ENCODE measurements around the gene ZNF784. TPM values are rescaled to one million over a fixed set of nuclear protein-coding genes. Genes with fewer than 3 reads are reported as not detected.

Gene ZNF784
- total and polyA plus RNA-seq, 2 of the 4 experiments (the other 2 are of a cell fraction), result 2.5 to 3.7 TPM

GRCh38 chr19:55659822-55660221 is 35.5 kb upstream of the ZNF784 start:
- no peak overlapping the region for H4K91ac ChIP-seq (ENCODE audit: insufficient read depth, low read depth, low read length)
- no peaks in the 10 kb centered on the region for H3K27me3 ChIP-seq (ENCODE audit: control insufficient read depth, insufficient read depth, low read length)
- ChIA-PET POLR2A (ENCODE audit: unreplicated experiment) (no interaction called here), CTCF (no interaction called here)
- no peak overlapping the region for H4K5ac ChIP-seq (ENCODE audit: low read depth, low read length)
- H3K14ac ChIP-seq (replicated peaks; ENCODE audit: low read depth, low read length), result no peak overlapping the region
- H3K27ac ChIP-seq (ENCODE audit: insufficient read depth, low read length), result no peak overlapping the region
- no peak overlapping the region for H2AK9ac ChIP-seq (replicated peaks; ENCODE audit: low read depth, low read length, poor library complexity)
- H3K4ac ChIP-seq (ENCODE audit: low read depth, low read length), result no peak overlapping the region
- ATAC-seq (ENCODE audit: low read depth) (no peak), DNase-seq (no peak)
- no peak for TF ChIP-seq RFX5 (IDR thresholded peaks at IDR 0.05; ENCODE audit: low read depth, low read length)
- no peak for TF ChIP-seq CTCF (conservative IDR thresholded peaks at IDR 0.05; ENCODE audit: low read depth, low read length)
- TF ChIP-seq MAZ (IDR thresholded peaks at IDR 0.05; ENCODE audit: borderline replicate concordance, low read depth, low read length), result no peak
- no peak for TF ChIP-seq RCOR1 (IDR thresholded peaks at IDR 0.05; ENCODE audit: insufficient replicate concordance, low read length)
- TF ChIP-seq CEBPB (IDR thresholded peaks at IDR 0.05; ENCODE audit: low read depth, low read length), result no peak
- no peak for TF ChIP-seq BHLHE40 (IDR thresholded peaks at IDR 0.05; ENCODE audit: low read depth, low read length)
- no peak for TF ChIP-seq MXI1 (IDR thresholded peaks at IDR 0.05; ENCODE audit: borderline replicate concordance, low read depth, low read length)
- no peak for TF ChIP-seq CHD1 (IDR thresholded peaks at IDR 0.05; ENCODE audit: low read depth, low read length)
- H2AK5ac ChIP-seq (ENCODE audit: low read depth, low read length), result no peak overlapping the region
- H3K23ac ChIP-seq (ENCODE audit: low read depth, low read length), result no peak overlapping the region
- no peak overlapping the region for H3K4me3 ChIP-seq (ENCODE audit: insufficient read depth, low read depth, low read length)
- peaks cover 13% of the 10 kb centered on the region for H3K9me1 ChIP-seq (ENCODE audit: insufficient read depth, low read length)
- H3K79me1 ChIP-seq (ENCODE audit: low read depth in 1 of 2, low read length in 2 of 2), result peaks cover 12 to 49% of the 10 kb centered on the region in 2 experiments
- dilution Hi-C loops (cut with HindIII; ENCODE audit: low sequenced_read_pairs, unreplicated experiment), result no loop called here
- no TSS peak for BruUV-seq (replicated peaks)
- intact Hi-C loops (cut with micrococcal nuclease), result no loop called here
- H3K36me3 ChIP-seq (ENCODE audit: control insufficient read depth, insufficient read depth, low read length), result peaks cover 52% of the 10 kb centered on the region
- in situ Hi-C loops (cut with MboI; ENCODE audit: low sequenced_read_pairs), result loop anchor here (25.0 kb wide), 2 partner anchors 1198 to 1523 kb away; partner anchors contain the start of genes CDC42EP5, CNOT3 and LENG9
- WGBS, 2 experiments (ENCODE audit: extremely low coverage in 2 of 2, insufficient read length in 1 of 2), result no CpG with 5 or more reads among the region's 9 CpGs
- no peak overlapping the region for H2BK15ac ChIP-seq (ENCODE audit: low read depth, low read length)
- H3K4me1 ChIP-seq (ENCODE audit: control insufficient read depth, insufficient read depth, low read length), result peaks cover 10% of the 10 kb centered on the region
- H3K9me3 ChIP-seq (ENCODE audit: control insufficient read depth, insufficient read depth, low read length), result no peaks in the 10 kb centered on the region
- H2AFZ ChIP-seq (replicated peaks; ENCODE audit: low read length, poor library complexity), result no peak overlapping the region
- no peak overlapping the region for H3K56ac ChIP-seq (ENCODE audit: extremely low read depth, insufficient read depth, low read length)
- H2BK5ac ChIP-seq (ENCODE audit: low read depth, low read length, poor library complexity, severe bottlenecking), result no peak overlapping the region
- no peak overlapping the region for H2BK20ac ChIP-seq (ENCODE audit: low read depth, low read length)
- H4K20me1 ChIP-seq (ENCODE audit: insufficient read depth, low read length), result peaks cover 96% of the 10 kb centered on the region
- H3K9ac ChIP-seq (ENCODE audit: low read depth, low read length), result no peak overlapping the region
- no peak overlapping the region for H2BK120ac ChIP-seq (ENCODE audit: low read depth, low read length)
- H4K8ac ChIP-seq (ENCODE audit: low read depth in 2 of 2, low read length in 2 of 2), result no peak overlapping the region
- no peak overlapping the region for H3K18ac ChIP-seq (ENCODE audit: low read depth, low read length)
- no peak overlapping the region for H3K4me2 ChIP-seq (ENCODE audit: low read depth, low read length)

Data from IMR-90 (cell line).